Liver (tissue), 3 donors: ENCODE results near the gene HPCAL1.

Source experiments
- EGR1 ChIP-seq, 2 donors: IDR thresholded peaks; 2 replicates each; pipeline ENCODE4 v1.6.1; 2016 to 2018; ENCODE audit warnings: antibody characterized with exemption in 2 of 2, low read depth in 2 of 2
- JUND ChIP-seq, 2 donors: IDR thresholded peaks; 2 replicates each; pipeline ENCODE4 v1.6.1; 2016; ENCODE audit warnings: antibody characterized with exemption in 2 of 2
- RAD21 ChIP-seq, 2 donors: IDR thresholded peaks; 2 replicates each; pipeline ENCODE4 v1.6.1; 2016; ENCODE audit warnings: antibody characterized with exemption in 2 of 2, mild to moderate bottlenecking in 2 of 2
- TAF1 ChIP-seq: conservative IDR thresholded peaks from 2 replicates; pipeline ENCODE4 v1.6.1; 2016; ENCODE audit warnings: antibody characterized with exemption, mild to moderate bottlenecking
- TF ChIP-seq, protein P1 (sequence below): IDR thresholded peaks from 2 replicates; pipeline ENCODE4 v1.6.1; 2016; ENCODE audit warnings: antibody characterized with exemption, mild to moderate bottlenecking
- TF ChIP-seq, protein P2 (sequence below): IDR thresholded peaks from 2 replicates; pipeline ENCODE4 v1.6.1; 2016; ENCODE audit warnings: antibody characterized with exemption
- TF ChIP-seq, protein P3 (sequence below): fragments of 150-350 bp; IDR thresholded peaks from 2 replicates; pipeline ENCODE4 v1.5.1; 2017; ENCODE audit warnings: improper control_type of control experiment, low read depth, low read length; ENCODE audit not compliant: missing input control
- TF ChIP-seq, protein P4 (sequence below): IDR thresholded peaks from 2 replicates; pipeline ENCODE4 v1.6.1; 2016; ENCODE audit warnings: antibody characterized with exemption
- donor health status: healthy.
- donor health status: healthy.

DNA sequence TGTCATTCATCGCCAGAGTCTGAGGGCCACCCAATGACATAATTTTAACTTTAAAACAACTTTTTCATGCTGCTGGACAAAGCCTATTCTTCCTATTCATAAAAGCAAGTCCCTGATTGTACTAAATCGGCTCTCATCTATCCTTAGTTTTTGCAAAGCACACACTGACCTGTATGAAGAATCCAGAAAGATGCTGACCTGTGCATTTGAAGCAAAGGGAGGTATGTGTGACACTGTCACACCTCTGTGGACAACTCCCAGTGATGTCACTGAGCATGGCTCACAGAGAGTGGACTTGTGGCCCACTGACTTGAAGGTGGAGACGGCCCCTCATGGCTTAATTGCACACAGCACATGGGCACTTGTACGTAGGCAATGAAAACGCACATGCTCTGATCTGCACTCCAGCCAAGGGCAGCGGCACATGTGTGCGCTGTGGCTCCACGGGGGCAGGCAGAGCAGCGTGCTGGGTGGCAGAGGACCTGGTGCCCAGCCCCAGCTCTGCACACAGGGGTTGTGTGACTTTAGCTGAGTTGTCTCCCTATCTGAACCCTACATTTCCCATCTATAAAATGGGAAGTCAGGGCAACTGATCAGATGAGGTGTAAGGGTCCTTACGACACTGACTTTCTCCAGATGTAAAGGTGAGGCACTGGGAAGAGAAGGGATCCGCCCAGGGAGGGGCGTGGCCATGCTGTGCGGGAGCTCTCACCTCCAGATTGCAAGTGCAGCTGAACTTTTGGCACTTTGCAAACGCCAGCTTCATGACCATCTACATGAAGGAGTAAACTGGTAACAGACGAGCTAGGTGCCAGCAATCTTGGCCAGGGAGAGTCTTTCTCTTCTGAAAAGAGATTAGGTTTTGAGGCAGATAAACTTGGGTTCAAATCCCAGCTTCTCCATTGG is 159.7 kb downstream of the HPCAL1 start:
- TF ChIP-seq, protein P1, sequence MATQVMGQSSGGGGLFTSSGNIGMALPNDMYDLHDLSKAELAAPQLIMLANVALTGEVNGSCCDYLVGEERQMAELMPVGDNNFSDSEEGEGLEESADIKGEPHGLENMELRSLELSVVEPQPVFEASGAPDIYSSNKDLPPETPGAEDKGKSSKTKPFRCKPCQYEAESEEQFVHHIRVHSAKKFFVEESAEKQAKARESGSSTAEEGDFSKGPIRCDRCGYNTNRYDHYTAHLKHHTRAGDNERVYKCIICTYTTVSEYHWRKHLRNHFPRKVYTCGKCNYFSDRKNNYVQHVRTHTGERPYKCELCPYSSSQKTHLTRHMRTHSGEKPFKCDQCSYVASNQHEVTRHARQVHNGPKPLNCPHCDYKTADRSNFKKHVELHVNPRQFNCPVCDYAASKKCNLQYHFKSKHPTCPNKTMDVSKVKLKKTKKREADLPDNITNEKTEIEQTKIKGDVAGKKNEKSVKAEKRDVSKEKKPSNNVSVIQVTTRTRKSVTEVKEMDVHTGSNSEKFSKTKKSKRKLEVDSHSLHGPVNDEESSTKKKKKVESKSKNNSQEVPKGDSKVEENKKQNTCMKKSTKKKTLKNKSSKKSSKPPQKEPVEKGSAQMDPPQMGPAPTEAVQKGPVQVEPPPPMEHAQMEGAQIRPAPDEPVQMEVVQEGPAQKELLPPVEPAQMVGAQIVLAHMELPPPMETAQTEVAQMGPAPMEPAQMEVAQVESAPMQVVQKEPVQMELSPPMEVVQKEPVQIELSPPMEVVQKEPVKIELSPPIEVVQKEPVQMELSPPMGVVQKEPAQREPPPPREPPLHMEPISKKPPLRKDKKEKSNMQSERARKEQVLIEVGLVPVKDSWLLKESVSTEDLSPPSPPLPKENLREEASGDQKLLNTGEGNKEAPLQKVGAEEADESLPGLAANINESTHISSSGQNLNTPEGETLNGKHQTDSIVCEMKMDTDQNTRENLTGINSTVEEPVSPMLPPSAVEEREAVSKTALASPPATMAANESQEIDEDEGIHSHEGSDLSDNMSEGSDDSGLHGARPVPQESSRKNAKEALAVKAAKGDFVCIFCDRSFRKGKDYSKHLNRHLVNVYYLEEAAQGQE = no peak
- no peak for TF ChIP-seq TAF1
- TF ChIP-seq, protein P2, sequence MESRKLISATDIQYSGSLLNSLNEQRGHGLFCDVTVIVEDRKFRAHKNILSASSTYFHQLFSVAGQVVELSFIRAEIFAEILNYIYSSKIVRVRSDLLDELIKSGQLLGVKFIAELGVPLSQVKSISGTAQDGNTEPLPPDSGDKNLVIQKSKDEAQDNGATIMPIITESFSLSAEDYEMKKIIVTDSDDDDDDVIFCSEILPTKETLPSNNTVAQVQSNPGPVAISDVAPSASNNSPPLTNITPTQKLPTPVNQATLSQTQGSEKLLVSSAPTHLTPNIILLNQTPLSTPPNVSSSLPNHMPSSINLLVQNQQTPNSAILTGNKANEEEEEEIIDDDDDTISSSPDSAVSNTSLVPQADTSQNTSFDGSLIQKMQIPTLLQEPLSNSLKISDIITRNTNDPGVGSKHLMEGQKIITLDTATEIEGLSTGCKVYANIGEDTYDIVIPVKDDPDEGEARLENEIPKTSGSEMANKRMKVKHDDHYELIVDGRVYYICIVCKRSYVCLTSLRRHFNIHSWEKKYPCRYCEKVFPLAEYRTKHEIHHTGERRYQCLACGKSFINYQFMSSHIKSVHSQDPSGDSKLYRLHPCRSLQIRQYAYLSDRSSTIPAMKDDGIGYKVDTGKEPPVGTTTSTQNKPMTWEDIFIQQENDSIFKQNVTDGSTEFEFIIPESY = no peak
- no peak for TF ChIP-seq JUND (IDR thresholded peaks at IDR 0.05)
- TF ChIP-seq, protein P3, sequence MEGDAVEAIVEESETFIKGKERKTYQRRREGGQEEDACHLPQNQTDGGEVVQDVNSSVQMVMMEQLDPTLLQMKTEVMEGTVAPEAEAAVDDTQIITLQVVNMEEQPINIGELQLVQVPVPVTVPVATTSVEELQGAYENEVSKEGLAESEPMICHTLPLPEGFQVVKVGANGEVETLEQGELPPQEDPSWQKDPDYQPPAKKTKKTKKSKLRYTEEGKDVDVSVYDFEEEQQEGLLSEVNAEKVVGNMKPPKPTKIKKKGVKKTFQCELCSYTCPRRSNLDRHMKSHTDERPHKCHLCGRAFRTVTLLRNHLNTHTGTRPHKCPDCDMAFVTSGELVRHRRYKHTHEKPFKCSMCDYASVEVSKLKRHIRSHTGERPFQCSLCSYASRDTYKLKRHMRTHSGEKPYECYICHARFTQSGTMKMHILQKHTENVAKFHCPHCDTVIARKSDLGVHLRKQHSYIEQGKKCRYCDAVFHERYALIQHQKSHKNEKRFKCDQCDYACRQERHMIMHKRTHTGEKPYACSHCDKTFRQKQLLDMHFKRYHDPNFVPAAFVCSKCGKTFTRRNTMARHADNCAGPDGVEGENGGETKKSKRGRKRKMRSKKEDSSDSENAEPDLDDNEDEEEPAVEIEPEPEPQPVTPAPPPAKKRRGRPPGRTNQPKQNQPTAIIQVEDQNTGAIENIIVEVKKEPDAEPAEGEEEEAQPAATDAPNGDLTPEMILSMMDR = no peak
- no peak for TF ChIP-seq EGR1 (IDR thresholded peaks at IDR 0.05; ENCODE audit: low read depth in 2 of 2)
- no peak for TF ChIP-seq RAD21 (IDR thresholded peaks at IDR 0.05)
- TF ChIP-seq, protein P4, sequence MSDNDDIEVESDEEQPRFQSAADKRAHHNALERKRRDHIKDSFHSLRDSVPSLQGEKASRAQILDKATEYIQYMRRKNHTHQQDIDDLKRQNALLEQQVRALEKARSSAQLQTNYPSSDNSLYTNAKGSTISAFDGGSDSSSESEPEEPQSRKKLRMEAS = no peak
